ENCODE results near the gene HSF2. TPM values are rescaled to one million over a fixed set of nuclear protein-coding genes. Genes with fewer than 3 reads are reported as not detected.
"Not testable (repeated sequence)": the region's sequence is repeated elsewhere in the genome, so short reads cannot be mapped to it uniquely, and the experiment has no call there.

Gene HSF2
- total RNA-seq, 1 donor from 2014 or later, result 12.3 TPM

DNA sequence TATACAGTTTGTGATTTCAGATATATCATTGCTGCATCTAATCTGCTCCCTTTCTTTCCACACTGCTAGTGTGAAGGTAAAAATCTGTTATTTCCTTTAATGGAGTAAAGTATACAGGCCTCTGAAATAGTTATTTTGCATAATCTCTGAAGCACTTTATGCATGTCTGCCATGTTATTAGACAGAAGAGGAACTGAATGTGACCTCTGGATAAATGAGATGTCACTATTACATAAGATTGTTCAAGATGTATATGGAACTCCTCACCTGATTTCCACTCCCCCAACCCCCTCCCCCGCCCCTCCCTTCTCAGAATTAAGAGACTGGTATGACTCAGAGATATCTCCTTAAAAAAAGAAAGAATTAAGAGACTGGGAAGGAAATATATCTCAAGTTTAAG is 45.8 kb downstream of the HSF2 start:
- DNase-seq (ENCODE audit: low spot score), result no peak
- Mint-ChIP-seq H3K27ac (ENCODE audit: unreplicated experiment) (no peak overlapping the region), H3K27me3 (ENCODE audit: low read depth) (no peaks in the 10 kb centered on the region), H3K4me3 (ENCODE audit: unreplicated experiment) (no peak overlapping the region), H3K9me3 (ENCODE audit: low read depth) (peaks cover 6% of the 10 kb centered on the region), H3K4me1 (ENCODE audit: low read depth) (peaks cover 8% of the 10 kb centered on the region), H3K36me3 (ENCODE audit: low read depth) (peaks cover 35% of the 10 kb centered on the region)
- TF ChIP-seq, protein P1, sequence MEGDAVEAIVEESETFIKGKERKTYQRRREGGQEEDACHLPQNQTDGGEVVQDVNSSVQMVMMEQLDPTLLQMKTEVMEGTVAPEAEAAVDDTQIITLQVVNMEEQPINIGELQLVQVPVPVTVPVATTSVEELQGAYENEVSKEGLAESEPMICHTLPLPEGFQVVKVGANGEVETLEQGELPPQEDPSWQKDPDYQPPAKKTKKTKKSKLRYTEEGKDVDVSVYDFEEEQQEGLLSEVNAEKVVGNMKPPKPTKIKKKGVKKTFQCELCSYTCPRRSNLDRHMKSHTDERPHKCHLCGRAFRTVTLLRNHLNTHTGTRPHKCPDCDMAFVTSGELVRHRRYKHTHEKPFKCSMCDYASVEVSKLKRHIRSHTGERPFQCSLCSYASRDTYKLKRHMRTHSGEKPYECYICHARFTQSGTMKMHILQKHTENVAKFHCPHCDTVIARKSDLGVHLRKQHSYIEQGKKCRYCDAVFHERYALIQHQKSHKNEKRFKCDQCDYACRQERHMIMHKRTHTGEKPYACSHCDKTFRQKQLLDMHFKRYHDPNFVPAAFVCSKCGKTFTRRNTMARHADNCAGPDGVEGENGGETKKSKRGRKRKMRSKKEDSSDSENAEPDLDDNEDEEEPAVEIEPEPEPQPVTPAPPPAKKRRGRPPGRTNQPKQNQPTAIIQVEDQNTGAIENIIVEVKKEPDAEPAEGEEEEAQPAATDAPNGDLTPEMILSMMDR (IDR thresholded peaks at IDR 0.05), result no peak

DNA sequence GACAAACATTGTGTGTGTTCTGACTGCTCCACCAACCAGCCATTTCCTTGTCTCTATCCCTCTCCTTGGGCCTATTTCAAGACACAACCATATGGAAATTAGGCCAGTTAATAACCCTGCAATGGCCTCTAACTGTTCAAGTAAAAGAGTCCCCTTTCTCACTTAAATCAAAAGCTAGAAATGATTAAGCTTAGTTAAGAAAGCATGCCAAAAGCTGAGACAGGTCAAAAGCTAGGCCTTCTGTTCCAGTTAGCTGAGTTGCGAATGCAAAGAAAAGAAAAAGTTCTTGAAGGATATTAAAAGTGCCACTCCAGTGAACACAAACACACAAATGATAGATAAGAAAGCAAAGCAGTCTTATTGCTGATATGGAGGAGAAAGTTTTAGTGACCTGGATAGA is 49.6 kb downstream of the HSF2 start:
- peaks cover 8% of the 10 kb centered on the region for H3K4me1 Mint-ChIP-seq (ENCODE audit: low read depth)
- H3K4me3 Mint-ChIP-seq (ENCODE audit: unreplicated experiment), result no peak overlapping the region
- H3K27me3 Mint-ChIP-seq (ENCODE audit: low read depth), result no peaks in the 10 kb centered on the region
- H3K9me3 Mint-ChIP-seq (ENCODE audit: low read depth), result no peaks in the 10 kb centered on the region
- peaks cover 36% of the 10 kb centered on the region for H3K36me3 Mint-ChIP-seq (ENCODE audit: low read depth)
- TF ChIP-seq, protein P1 (IDR thresholded peaks at IDR 0.05), result no peak
- no peak overlapping the region for H3K27ac Mint-ChIP-seq (ENCODE audit: unreplicated experiment)
- no peak for DNase-seq (ENCODE audit: low spot score)

DNA sequence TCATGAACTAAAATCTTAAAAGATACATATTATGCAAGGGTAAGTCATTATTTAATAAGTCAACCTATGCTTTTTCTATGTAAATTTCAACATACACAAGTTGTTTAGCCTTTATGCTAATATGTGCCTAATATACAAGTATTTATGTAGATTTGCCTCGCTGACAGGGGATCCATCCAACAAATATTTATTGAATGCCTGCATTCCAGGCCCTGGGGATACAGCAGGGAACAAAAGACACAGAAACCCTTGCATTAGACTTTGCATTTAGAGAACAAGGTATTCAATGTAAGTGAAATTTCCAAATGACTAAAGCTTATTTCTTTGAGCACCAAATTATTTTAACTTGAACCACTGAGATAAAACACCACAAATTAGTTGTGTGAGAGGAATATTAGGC is 53.1 kb downstream of the HSF2 start:
- Mint-ChIP-seq H3K36me3 (ENCODE audit: low read depth) (peaks cover 39% of the 10 kb centered on the region), H3K27me3 (ENCODE audit: low read depth) (no peaks in the 10 kb centered on the region), H3K9me3 (ENCODE audit: low read depth) (no peaks in the 10 kb centered on the region), H3K4me3 (ENCODE audit: unreplicated experiment) (no peak overlapping the region), H3K4me1 (ENCODE audit: low read depth) (peaks cover 10% of the 10 kb centered on the region), H3K27ac (ENCODE audit: unreplicated experiment) (no peak overlapping the region)
- TF ChIP-seq, protein P1 (IDR thresholded peaks at IDR 0.05), result no peak
- no peak for DNase-seq (ENCODE audit: low spot score)

DNA sequence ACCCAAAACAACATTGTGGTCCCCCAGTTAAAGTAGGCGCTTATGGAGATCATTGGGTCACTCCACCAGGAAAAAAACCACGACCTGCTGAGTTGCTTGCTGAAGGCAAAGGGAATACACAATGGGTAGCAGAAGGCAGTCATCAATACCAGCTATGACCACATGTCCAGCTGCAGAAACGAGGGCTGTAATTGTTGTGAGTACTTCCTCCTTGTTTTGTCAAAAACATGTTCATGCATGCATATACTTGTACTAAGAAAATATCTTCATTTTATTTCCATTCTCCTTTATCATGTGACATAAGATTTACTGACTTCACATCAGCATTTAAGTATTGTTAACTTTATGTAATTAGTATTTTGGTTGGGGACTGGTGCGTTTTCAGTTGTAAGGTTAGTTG is 55.2 kb downstream of the HSF2 start:
- H3K4me1 Mint-ChIP-seq (ENCODE audit: low read depth), result peaks cover 27% of the 10 kb centered on the region
- no peak overlapping the region for H3K4me3 Mint-ChIP-seq (ENCODE audit: unreplicated experiment)
- H3K36me3 Mint-ChIP-seq (ENCODE audit: low read depth), result peaks cover 32% of the 10 kb centered on the region
- TF ChIP-seq, protein P1 (IDR thresholded peaks at IDR 0.05), result no peak
- H3K27me3 Mint-ChIP-seq (ENCODE audit: low read depth), result no peaks in the 10 kb centered on the region
- DNase-seq (ENCODE audit: low spot score), result no peak
- no peak overlapping the region for H3K27ac Mint-ChIP-seq (ENCODE audit: unreplicated experiment)
- no peaks in the 10 kb centered on the region for H3K9me3 Mint-ChIP-seq (ENCODE audit: low read depth)

DNA sequence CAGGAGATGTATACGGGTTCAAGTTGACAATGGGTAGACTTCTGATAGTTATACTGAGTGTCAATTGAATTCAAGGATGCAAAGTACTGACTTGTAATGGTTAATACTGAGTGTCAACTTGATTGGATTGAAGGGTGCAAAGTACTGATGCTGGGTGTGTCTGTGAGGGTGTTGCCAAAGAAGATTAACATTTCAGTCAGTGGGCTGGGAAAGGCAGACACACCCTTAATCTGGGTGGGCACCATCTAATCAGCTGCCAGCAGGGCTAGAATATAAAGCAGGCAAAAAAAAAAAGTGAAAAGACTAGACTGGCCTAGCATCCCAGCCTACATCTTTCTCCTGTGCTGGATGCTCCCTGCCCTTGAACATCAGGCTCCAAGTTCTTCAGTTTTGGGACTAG is 55.7 kb downstream of the HSF2 start:
- DNase-seq (ENCODE audit: low spot score); H3K4me3 Mint-ChIP-seq (ENCODE audit: unreplicated experiment); H3K9me3 Mint-ChIP-seq (ENCODE audit: low read depth); H3K27me3 Mint-ChIP-seq (ENCODE audit: low read depth); H3K27ac Mint-ChIP-seq (ENCODE audit: unreplicated experiment): not testable (repeated sequence)
- Mint-ChIP-seq H3K4me1 (ENCODE audit: low read depth) (peaks cover 29% of the 10 kb centered on the region), H3K36me3 (ENCODE audit: low read depth) (peaks cover 31% of the 10 kb centered on the region)

DNA sequence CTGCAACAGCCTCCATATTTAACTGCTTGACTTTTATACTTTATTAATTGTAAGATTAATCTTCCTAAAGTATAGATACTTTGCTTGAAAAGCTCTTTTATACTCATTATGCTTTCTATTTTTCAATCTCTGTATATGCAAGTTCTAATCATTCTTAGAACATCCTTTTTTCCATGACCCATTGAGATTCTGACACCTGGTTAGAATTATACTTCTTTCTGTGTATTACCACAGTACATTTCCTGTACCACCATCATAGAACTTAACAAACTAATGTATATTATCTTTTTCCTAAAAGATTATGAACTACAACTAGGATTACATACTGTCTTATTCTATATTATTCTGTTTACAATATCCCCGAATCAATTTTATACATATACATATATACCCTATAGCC is 58.6 kb downstream of the HSF2 start:
- H3K36me3 Mint-ChIP-seq (ENCODE audit: low read depth), result peaks cover 20% of the 10 kb centered on the region

More for the DNA sequence above, 58.6 kb downstream of the HSF2 start:
- Mint-ChIP-seq H3K9me3 (ENCODE audit: low read depth) (no peaks in the 10 kb centered on the region), H3K4me3 (ENCODE audit: unreplicated experiment) (no peak overlapping the region), H3K27me3 (ENCODE audit: low read depth) (no peaks in the 10 kb centered on the region), H3K27ac (ENCODE audit: unreplicated experiment) (no peak overlapping the region), H3K4me1 (ENCODE audit: low read depth) (peaks cover 52% of the 10 kb centered on the region)
- TF ChIP-seq, protein P1 (IDR thresholded peaks at IDR 0.05), result no peak
- DNase-seq (ENCODE audit: low spot score), result no peak

Data from chondrocyte (in vitro differentiated cells).